SK-N-SH treated with all-trans-retinoic acid at 6 μM for 48 hours (cell line): ENCODE measurements around the gene CEACAM5.

ENCODE experiments used
- ATAC-seq: fragments of 200-7000 bp; cut with Tn5 transposase; 3 replicates; pipeline ENCODE4 v1.9.1; 2020; ENCODE audit warnings: mild to moderate bottlenecking, moderate library complexity
- ARNTL ChIP-seq: fragments of 450-650 bp; formaldehyde crosslinking; IDR thresholded peaks from 2 replicates; pipeline ENCODE4 v1.5.0; 2020; ENCODE audit warnings: low read depth, mild to moderate bottlenecking, moderate library complexity, borderline replicate concordance
- BACH2 ChIP-seq: fragments of 250-450 bp; sonication (Bioruptor Pico); IDR thresholded peaks from 2 replicates; pipeline ENCODE4 v1.9.0; 2021; ENCODE audit warnings: mild to moderate bottlenecking, borderline replicate concordance
- CREB5 ChIP-seq: fragments of 250-450 bp; sonication (Bioruptor Pico); IDR thresholded peaks from 2 replicates; pipeline ENCODE4 v1.5.1; 2020; ENCODE audit warnings: low read depth, mild to moderate bottlenecking, moderate library complexity
- CSRNP3 ChIP-seq: fragments of 250-450 bp; sonication (Bioruptor Pico); IDR thresholded peaks from 2 replicates; pipeline ENCODE4 v1.5.1; 2021; ENCODE audit warnings: mild to moderate bottlenecking, moderate library complexity
- ESRRG ChIP-seq: fragments of 250-450 bp; sonication (Bioruptor Pico); IDR thresholded peaks from 2 replicates; pipeline ENCODE4 v1.6.1; 2021; ENCODE audit warnings: mild to moderate bottlenecking
- GLIS3 ChIP-seq: fragments of 250-450 bp; sonication (Bioruptor Pico); IDR thresholded peaks from 2 replicates; pipeline ENCODE4 v1.5.0; 2020; ENCODE audit warnings: mild to moderate bottlenecking, moderate library complexity
- ISL1 ChIP-seq: fragments of 250-450 bp; sonication (Bioruptor Pico); IDR thresholded peaks from 2 replicates; pipeline ENCODE4 v2.1.2; 2022; ENCODE audit warnings: mild to moderate bottlenecking, moderate library complexity
- OSR1 ChIP-seq: fragments of 250-450 bp; sonication (Bioruptor Pico); IDR thresholded peaks from 2 replicates; pipeline ENCODE4 v1.8.0; 2022; ENCODE audit warnings: moderate library complexity, mild to moderate bottlenecking, inconsistent platforms
- PATZ1 ChIP-seq: fragments of 250-450 bp; sonication (Bioruptor Pico); IDR thresholded peaks from 2 replicates; pipeline ENCODE4 v1.8.0; 2020; ENCODE audit warnings: mild to moderate bottlenecking, moderate library complexity, borderline replicate concordance
- POU6F1 ChIP-seq: fragments of 250-450 bp; sonication (Bioruptor Pico); IDR thresholded peaks from 2 replicates; pipeline ENCODE4 v1.8.0; 2021; ENCODE audit warnings: low read depth, mild to moderate bottlenecking, moderate library complexity, borderline replicate concordance
- PPARA ChIP-seq: fragments of 250-450 bp; sonication (Bioruptor Pico); IDR thresholded peaks from 2 replicates; pipeline ENCODE4 v1.5.0; 2020; ENCODE audit warnings: mild to moderate bottlenecking, borderline replicate concordance
- RARB ChIP-seq: fragments of 250-450 bp; sonication (Bioruptor Pico); IDR thresholded peaks from 2 replicates; pipeline ENCODE4 v1.8.0; 2021; ENCODE audit warnings: mild to moderate bottlenecking, moderate library complexity
- TCF4 ChIP-seq: fragments of 250-450 bp; sonication (Bioruptor Pico); IDR thresholded peaks from 2 replicates; pipeline ENCODE4 v1.8.0; 2021; ENCODE audit warnings: mild to moderate bottlenecking, moderate library complexity, borderline replicate concordance
- TOX ChIP-seq: fragments of 250-450 bp; sonication (Bioruptor Pico); IDR thresholded peaks from 2 replicates; pipeline ENCODE4 v1.8.0; 2021; ENCODE audit warnings: mild to moderate bottlenecking, moderate library complexity, borderline replicate concordance
- TSHZ2 ChIP-seq: fragments of 250-450 bp; sonication (Bioruptor Pico); IDR thresholded peaks from 2 replicates; pipeline ENCODE4 v1.5.0; 2020; ENCODE audit warnings: mild to moderate bottlenecking, moderate library complexity
- ZC3H10 ChIP-seq: fragments of 250-450 bp; sonication (Bioruptor Pico); IDR thresholded peaks from 2 replicates; pipeline ENCODE4 v1.5.1; 2021; ENCODE audit warnings: mild to moderate bottlenecking, moderate library complexity
- ZFP3 ChIP-seq: fragments of 250-450 bp; sonication (Bioruptor Pico); IDR thresholded peaks from 2 replicates; pipeline ENCODE4 v1.5.0; 2020; ENCODE audit warnings: mild to moderate bottlenecking, moderate library complexity
- ZNF565 ChIP-seq: fragments of 450-650 bp; formaldehyde crosslinking; conservative IDR thresholded peaks from 2 replicates; pipeline ENCODE4 v1.5.0; 2020; ENCODE audit warnings: low read depth, mild to moderate bottlenecking, moderate library complexity
- ZNF70 ChIP-seq: fragments of 450-650 bp; formaldehyde crosslinking; IDR thresholded peaks from 2 replicates; pipeline ENCODE4 v1.5.0; 2020; ENCODE audit warnings: mild to moderate bottlenecking, moderate library complexity
- ZNF8 ChIP-seq: fragments of 450-650 bp; formaldehyde crosslinking; IDR thresholded peaks from 2 replicates; pipeline ENCODE4 v1.5.0; 2020; ENCODE audit warnings: mild to moderate bottlenecking, moderate library complexity

Gene CEACAM5

GRCh38 chr19:41702171-41702651 lies 6.2 kb upstream of the CEACAM5 start:
- no peak for ATAC-seq
- TF ChIP-seq ESRRG (CRISPR knock-in tag) (no peak), CSRNP3 (no peak), RARB (no peak)

GRCh38 chr19:41703602-41704293 lies 4.7 kb upstream of the CEACAM5 start:
- ATAC-seq, result no peak
- TF ChIP-seq PATZ1 (CRISPR knock-in tag) (no peak), RARB (no peak), GLIS3 (CRISPR knock-in tag) (no peak), ZNF8 (CRISPR knock-in tag) (no peak), ZNF70 (CRISPR knock-in tag) (no peak)

GRCh38 chr19:41705393-41706174 lies 2.8 kb upstream of the CEACAM5 start:
- peak; percentile 38; the same call in 2 of the 3 replicates for ATAC-seq
- no peak for TF ChIP-seq ZNF565 (CRISPR knock-in tag)
- TF ChIP-seq ESRRG (CRISPR knock-in tag), result no peak
- no peak for TF ChIP-seq OSR1 (CRISPR knock-in tag)
- TF ChIP-seq TCF4 (CRISPR knock-in tag), result no peak
- TF ChIP-seq PPARA (CRISPR knock-in tag), result no peak
- no peak for TF ChIP-seq PATZ1 (CRISPR knock-in tag)
- no peak for TF ChIP-seq ZNF8 (CRISPR knock-in tag)
- no peak for TF ChIP-seq TSHZ2 (CRISPR knock-in tag)
- no peak for TF ChIP-seq TOX
- TF ChIP-seq ARNTL (CRISPR knock-in tag), result no peak
- no peak for TF ChIP-seq ZNF70 (CRISPR knock-in tag)
- TF ChIP-seq RARB, result no peak
- TF ChIP-seq BACH2, result no peak
- TF ChIP-seq, all 23 proteins: peak for 0

GRCh38 chr19:41706741-41707501 lies 1.5 kb upstream of the CEACAM5 start:
- peak; percentile 93 for ATAC-seq
- TF ChIP-seq POU6F1 (no peak), ZC3H10 (no peak), TCF4 (CRISPR knock-in tag) (no peak), ISL1 (CRISPR knock-in tag) (no peak), GLIS3 (CRISPR knock-in tag) (no peak), ZFP3 (CRISPR knock-in tag) (no peak), RARB (no peak), CSRNP3 (no peak), CREB5 (CRISPR knock-in tag) (no peak)
